Bronchial epithelial cell (primary cell): ENCODE data around the gene ADGRD1. TPM values are rescaled to one million over a fixed set of nuclear protein-coding genes. Genes with fewer than 3 reads are reported as not detected.

Source experiments
- DNase-seq: peaks from one replicate; pipeline ENCODE4 v3.0.0-alpha.2; 2010; ENCODE audit warnings: low read depth
- FAIRE-seq: peaks from 2 replicates; lab custom pipeline; 2011; peaks lifted over from hg19 to GRCh38; lab: Jason Lieb, UNC
- H3K27me3 ChIP-seq: 2 replicates; pipeline ENCODE4 v1.5.1; 2011; ENCODE audit warnings: low read length; ENCODE audit not compliant: control insufficient read depth, insufficient read depth
- H3K36me3 ChIP-seq: 2 replicates; pipeline ENCODE4 v1.5.1; 2011; ENCODE audit warnings: low read length; ENCODE audit not compliant: control insufficient read depth, insufficient read depth
- H3K4me3 ChIP-seq: 2 replicates; pipeline ENCODE4 v1.5.1; 2011; ENCODE audit warnings: mild to moderate bottlenecking, low read depth, low read length, control low read depth
- CTCF ChIP-seq: IDR thresholded peaks from 2 replicates; pipeline ENCODE4 v1.5.1; 2011; ENCODE audit warnings: mild to moderate bottlenecking, moderate library complexity, low read length, control low read depth, inconsistent platforms; ENCODE audit not compliant: insufficient read depth, severe bottlenecking
- total RNA-seq: library from RNA; depleted of rRNA; stranded (reverse); fragments of >200 nt; gene quantifications from 2 replicates; pipeline ENCODE4 v1.2.1, GENCODE V29; 2014

ADGRD1 gene
- total RNA-seq, 1 donor from 2014 or later, result not detected

GRCh38 chr12:131030472-131031328, 77.0 kb downstream of the ADGRD1 start:
- Histone ChIP-seq H3K36me3 (no peaks in the 10 kb centered on the region), H3K27me3 (no peaks in the 10 kb centered on the region), H3K4me3 (no peak overlapping the region)
- TF ChIP-seq CTCF, result no peak
- DNase-seq (no peak), FAIRE-seq (no peak)

GRCh38 chr12:131032082-131032750, 78.5 kb downstream of the ADGRD1 start:
- no peaks in the 10 kb centered on the region for H3K27me3 ChIP-seq
- FAIRE-seq, result no peak

GRCh38 chr12:131033486-131033885, 79.8 kb downstream of the ADGRD1 start:
- no peak for TF ChIP-seq CTCF
- H3K4me3 ChIP-seq, result no peak overlapping the region
- no peaks in the 10 kb centered on the region for H3K27me3 ChIP-seq
- no peaks in the 10 kb centered on the region for H3K36me3 ChIP-seq
- FAIRE-seq (no peak), DNase-seq (no peak)

More at GRCh38 chr12:131032082-131032750, 78.5 kb downstream of the ADGRD1 start:
- no peak for DNase-seq
- H3K4me3 ChIP-seq, result no peak overlapping the region
- H3K36me3 ChIP-seq, result no peaks in the 10 kb centered on the region
- TF ChIP-seq CTCF, result no peak

GRCh38 chr12:131033886-131034482, 80.3 kb downstream of the ADGRD1 start:
- FAIRE-seq (no peak), DNase-seq (no peak)
- no peak for TF ChIP-seq CTCF
- Histone ChIP-seq H3K4me3 (no peak overlapping the region), H3K36me3 (no peaks in the 10 kb centered on the region), H3K27me3 (no peaks in the 10 kb centered on the region)

GRCh38 chr12:131034631-131035244, 81.0 kb downstream of the ADGRD1 start:
- no peak overlapping the region for H3K4me3 ChIP-seq
- no peaks in the 10 kb centered on the region for H3K27me3 ChIP-seq
- no peak for TF ChIP-seq CTCF
- no peak for DNase-seq
- H3K36me3 ChIP-seq, result no peaks in the 10 kb centered on the region
- no peak for FAIRE-seq
